ENCODE results near the gene PTPRH. TPM values are rescaled to one million over a fixed set of nuclear protein-coding genes. Genes with fewer than 3 reads are reported as not detected.

The PTPRH gene
- total and polyA plus RNA-seq, 10 donors, result 6.5 to 97.9 (median 48.9) TPM

- 93 to 97% (median 96%) methylated on average over 8 to 12 of the region's 12 CpGs for WGBS, 5 donors
- Histone ChIP-seq H3K4me3 (no peak overlapping the region), H3K4me1 (no peaks in the 10 kb centered on the region), H3K36me3 (peaks cover 23 to 100% (median 93%) of the 10 kb centered on the region in 6 donors), H3K27ac (no peak overlapping the region), H3K27me3 (replicated peaks in 1 of 7) (no peaks in the 10 kb centered on the region), H3K9me3 (no peaks in the 10 kb centered on the region)
- intact Hi-C loops (cut with DNase I; ENCODE audit: low total_unique reads), result no loop called here
- DNase-seq, result peak; percentile 46
- TF ChIP-seq POLR2AphosphoS5 (IDR thresholded peaks at IDR 0.05) (peak in 1 of 3 donors; percentile 67), POLR2A (IDR thresholded peaks at IDR 0.05) (no peak)
Observed at GRCh38 chr19:55239004-55239403, 29.7 kb upstream of the PTPRH start.

- Histone ChIP-seq H3K4me3 (no peak overlapping the region), H3K27ac (no peak overlapping the region), H3K9me3 (no peaks in the 10 kb centered on the region), H3K36me3 (peaks cover 23 to 100% (median 93%) of the 10 kb centered on the region in 6 donors), H3K27me3 (replicated peaks in 1 of 7) (no peaks in the 10 kb centered on the region), H3K4me1 (no peaks in the 10 kb centered on the region)
- intact Hi-C loops (cut with DNase I; ENCODE audit: low total_unique reads), result no loop called here
- TF ChIP-seq CTCF (IDR thresholded peaks at IDR 0.05 in 8 of 11, conservative IDR thresholded peaks at IDR 0.05 in 3 of 11) (no peak), POLR2AphosphoS5 (IDR thresholded peaks at IDR 0.05) (peak in 1 of 3 donors; percentile 14)
- 91 to 98% (median 97%) methylated on average over 8 of the region's 8 CpGs for WGBS, 5 donors
- DNase-seq, result peak; percentile 32
Observed at GRCh38 chr19:55238030-55238429, 28.7 kb upstream of the PTPRH start.

GRCh38 chr19:55232986-55233385 is 23.7 kb upstream of the PTPRH start:
- intact Hi-C loops (cut with DNase I; ENCODE audit: low total_unique reads), result no loop called here
- Histone ChIP-seq H3K27me3 (replicated peaks in 1 of 7) (no peaks in the 10 kb centered on the region), H3K4me1 (peaks cover 0 to 32% (median 15%) of the 10 kb centered on the region in 6 donors), H3K27ac (peak overlapping the region in 3 of 8 donors; percentile 34 to 57 (median 52)), H3K36me3 (peaks cover 10 to 100% (median 94%) of the 10 kb centered on the region in 6 donors), H3K9me3 (no peaks in the 10 kb centered on the region), H3K4me3 (no peak overlapping the region)
- WGBS, 5 donors, result 87 to 94% (median 90%) methylated on average over 5 of the region's 5 CpGs
- no peak for DNase-seq
- no peak for TF ChIP-seq POLR2A (IDR thresholded peaks at IDR 0.05)
- TF ChIP-seq CTCF (IDR thresholded peaks at IDR 0.05 in 8 of 11, conservative IDR thresholded peaks at IDR 0.05 in 3 of 11), result no peak
- TF ChIP-seq POLR2AphosphoS5 (IDR thresholded peaks at IDR 0.05), result no peak

GRCh38 chr19:55232286-55232602 is 22.9 kb upstream of the PTPRH start:
- Histone ChIP-seq H3K27me3 (replicated peaks in 1 of 7) (no peaks in the 10 kb centered on the region), H3K27ac (peak overlapping the region in 5 of 8 donors; percentile 16 to 61 (median 52)), H3K4me1 (peaks cover 0 to 32% (median 15%) of the 10 kb centered on the region in 6 donors), H3K4me3 (no peak overlapping the region), H3K36me3 (peaks cover 5 to 100% (median 93%) of the 10 kb centered on the region in 6 donors), H3K9me3 (no peaks in the 10 kb centered on the region)
- TF ChIP-seq POLR2AphosphoS5 (IDR thresholded peaks at IDR 0.05), result peak; percentile 52 to 74 (median 71)
- TF ChIP-seq CTCF (IDR thresholded peaks at IDR 0.05 in 8 of 11, conservative IDR thresholded peaks at IDR 0.05 in 3 of 11), result no peak
- intact Hi-C loops (cut with DNase I; ENCODE audit: low total_unique reads), result no loop called here
- DNase-seq, result no peak
- WGBS, 5 donors, result 53 to 80% (median 72%) methylated on average over 7 to 12 of the region's 12 CpGs

Measured in spleen (tissue), 11 donors.